Mammary microvascular endothelial cell (primary cell): ENCODE measurements around the gene ZNG1F. TPM values are rescaled to one million over a fixed set of nuclear protein-coding genes. Genes with fewer than 3 reads are reported as not detected.

Source experiments
- total RNA-seq: library from RNA; depleted of rRNA; stranded (reverse); fragments of >200 nt; gene quantifications from 2 replicates; pipeline ENCODE4 v1.2.3, GENCODE V29; 2015

Gene ZNG1F
- 1.2 and 7.9 TPM in 2 replicates for total RNA-seq

GRCh38 chr9:41189217-41189616 lies at the start of gene ZNG1F:
ZNG1F (minus strand) TSS chr9:41189317; CDS start chr9:41189258, 59 bp downstream.

GRCh38 chr9:41128581-41128980 lies 60.5 kb downstream of the ZNG1F start, which contains the start of gene FOXD4L6:
FOXD4L6 (minus strand) TSS chr9:41128681; CDS start chr9:41128383, 298 bp downstream.

Other genes with a start within 250 kb of the ZNG1F start
- gene FOXD4L6, start 60.6 kb downstream of the ZNG1F start, total RNA-seq = not detected in 2 replicates